HG03571 (cell line): Measurements from ENCODE around the gene MYH14.

Experiments
- ATAC-seq: cut with Tn5 transposase; IDR thresholded peaks from one replicate; pipeline ENCODE4 v1.9.1; 2021; ENCODE audit not compliant: unreplicated experiment

MYH14 gene

GRCh38 chr19:50358483-50359327, 155.3 kb downstream of the MYH14 start:
- no peak for ATAC-seq

- ATAC-seq = no peak
Measured at GRCh38 chr19:50359328-50359818, 156.0 kb downstream of the MYH14 start.
